Activated CD4-positive, CD25-positive, alpha-beta regulatory T cell treated with anti-CD3 and anti-CD28 coated beads, Interleukin-2, amount 50 U/mL, for 16 hours (primary cell): ENCODE results near the gene POP7.
"Not testable (repeated sequence)": the region's sequence is repeated elsewhere in the genome, so short reads cannot be mapped to it uniquely, and the experiment has no call there.

ENCODE experiments used
- DNase-seq: peaks from one replicate; pipeline ENCODE4 v3.0.0-alpha.2; 2020; ENCODE audit warnings: low read depth, low spot score

Gene POP7

GRCh38 chr7:100691676-100692577, 14.0 kb upstream of the POP7 start:
- DNase-seq = peak; percentile 75

GRCh38 chr7:100692578-100692961, 13.4 kb upstream of the POP7 start:
- DNase-seq = no peak

- DNase-seq = no peak
Observed at GRCh38 chr7:100693312-100694097, 12.4 kb upstream of the POP7 start.

- DNase-seq = peak; percentile 43
Observed at GRCh38 chr7:100694098-100694745, 11.7 kb upstream of the POP7 start, which contains the start of gene GIGYF1. TSS of gene GIGYF1 (minus strand) at chr7:100694250. CDS start at chr7:100688238, 6,012 bp downstream.

- DNase-seq = no peak
Observed at GRCh38 chr7:100696123-100696521, 9.8 kb upstream of the POP7 start.

GRCh38 chr7:100699018-100699417, 6.9 kb upstream of the POP7 start:
- DNase-seq = no peak

- DNase-seq = not testable (repeated sequence)
Observed at GRCh38 chr7:100701089-100701488, 4.8 kb upstream of the POP7 start.

GRCh38 chr7:100705320-100705752, 585 bp upstream of the POP7 start:
- DNase-seq = peak; percentile 58

GRCh38 chr7:100706672-100707311, 871 bp downstream of the POP7 start:
- no peak for DNase-seq

- DNase-seq = no peak
Observed at GRCh38 chr7:100708395-100708794, 2.5 kb downstream of the POP7 start.

GRCh38 chr7:100710452-100710851, 4.5 kb downstream of the POP7 start:
- no peak for DNase-seq

- no peak for DNase-seq
Observed at GRCh38 chr7:100711369-100711768, 5.4 kb downstream of the POP7 start.

- DNase-seq = no peak
Observed at GRCh38 chr7:100714725-100715124, 8.8 kb downstream of the POP7 start.

- DNase-seq = not testable (repeated sequence)
Observed at GRCh38 chr7:100717073-100717472, 11.2 kb downstream of the POP7 start.

- DNase-seq = no peak
Observed at GRCh38 chr7:100719523-100720278, 13.8 kb downstream of the POP7 start.

GRCh38 chr7:100720279-100720670, 14.4 kb downstream of the POP7 start, which contains the start of gene EPO:
TSS of gene EPO (plus strand) at chr7:100720468. CDS start at chr7:100720981, 513 bp downstream.
- DNase-seq = no peak

GRCh38 chr7:100720671-100721504, 15.0 kb downstream of the POP7 start:
- DNase-seq = no peak

GRCh38 chr7:100721505-100721812, 15.5 kb downstream of the POP7 start:
- no peak for DNase-seq

GRCh38 chr7:100722480-100723212, 16.7 kb downstream of the POP7 start:
- DNase-seq = no peak
